Measurements from ENCODE around the gene MYBPHL.

MYBPHL gene, protein sequence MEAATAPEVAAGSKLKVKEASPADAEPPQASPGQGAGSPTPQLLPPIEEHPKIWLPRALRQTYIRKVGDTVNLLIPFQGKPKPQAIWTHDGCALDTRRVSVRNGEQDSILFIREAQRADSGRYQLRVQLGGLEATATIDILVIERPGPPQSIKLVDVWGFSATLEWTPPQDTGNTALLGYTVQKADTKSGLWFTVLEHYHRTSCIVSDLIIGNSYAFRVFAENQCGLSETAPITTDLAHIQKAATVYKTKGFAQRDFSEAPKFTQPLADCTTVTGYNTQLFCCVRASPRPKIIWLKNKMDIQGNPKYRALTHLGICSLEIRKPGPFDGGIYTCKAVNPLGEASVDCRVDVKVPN

DNA sequence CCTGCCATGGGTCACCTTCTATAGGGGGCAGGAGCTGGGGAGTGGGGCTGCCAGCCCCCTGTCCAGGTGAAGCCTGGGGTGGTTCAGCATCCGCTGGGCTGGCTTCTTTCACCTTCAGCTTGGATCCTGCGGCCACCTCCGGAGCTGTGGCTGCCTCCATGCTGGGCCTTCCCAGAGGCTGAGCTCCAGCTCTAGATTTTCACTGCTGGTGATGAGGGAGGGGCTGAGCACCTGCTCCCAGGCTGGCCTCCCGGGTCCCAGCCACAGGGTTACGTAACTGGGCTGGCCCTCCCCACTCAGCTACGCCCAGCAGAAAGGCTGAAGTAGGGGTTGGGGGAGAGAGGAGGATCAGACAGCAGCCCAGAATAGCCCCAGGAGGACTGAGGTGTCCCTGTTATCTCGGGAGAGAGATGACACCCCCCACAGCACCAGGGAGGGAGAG, at the start of gene MYBPHL:
MYBPHL (minus strand) TSS at position 180 of the 442 bp plus-strand sequence; CDS start at position 160, 20 bp downstream.
- no peak for DNase-seq (ENCODE audit: low spot score)

DNA sequence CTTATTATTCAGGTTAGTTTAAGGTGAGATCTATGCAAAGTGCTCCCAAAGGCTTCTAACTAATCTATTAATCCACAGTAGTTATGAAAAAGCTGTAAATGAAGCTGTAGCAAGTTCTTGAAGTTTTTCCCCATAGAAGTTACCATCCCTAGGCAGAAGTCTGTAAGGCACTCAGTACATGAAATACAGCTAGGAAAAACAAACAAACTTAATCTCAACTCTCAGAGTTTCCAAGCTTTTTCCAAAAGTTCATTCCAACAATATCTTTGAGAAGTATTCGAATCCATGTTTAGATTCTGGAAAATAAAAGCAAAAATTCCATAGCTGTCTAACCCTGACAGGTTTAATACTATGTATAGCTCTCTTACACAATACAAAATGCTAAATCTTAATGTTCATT, 49.7 kb upstream of the MYBPHL start:
- no peak for DNase-seq (ENCODE audit: low spot score)

DNA sequence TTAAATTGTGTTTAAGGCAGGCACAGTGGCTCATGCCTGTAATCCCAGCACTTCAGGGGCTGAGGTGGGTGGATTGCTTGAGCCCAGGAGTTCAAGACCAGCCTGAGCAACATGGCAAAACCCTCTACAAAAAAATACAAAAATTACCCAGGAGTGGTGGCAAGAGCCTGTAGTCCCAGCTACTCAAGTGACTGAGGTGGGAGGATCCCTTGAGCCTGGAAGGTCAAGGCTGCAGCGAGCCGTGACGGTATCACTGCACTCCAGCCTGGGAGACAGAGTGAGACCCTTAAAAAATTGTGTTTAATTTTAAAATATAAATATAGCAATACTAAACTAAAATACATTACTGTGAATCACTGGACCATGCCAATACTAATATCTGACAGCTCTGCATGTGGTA, 48.1 kb upstream of the MYBPHL start:
- no peak for DNase-seq (ENCODE audit: low spot score)

DNA sequence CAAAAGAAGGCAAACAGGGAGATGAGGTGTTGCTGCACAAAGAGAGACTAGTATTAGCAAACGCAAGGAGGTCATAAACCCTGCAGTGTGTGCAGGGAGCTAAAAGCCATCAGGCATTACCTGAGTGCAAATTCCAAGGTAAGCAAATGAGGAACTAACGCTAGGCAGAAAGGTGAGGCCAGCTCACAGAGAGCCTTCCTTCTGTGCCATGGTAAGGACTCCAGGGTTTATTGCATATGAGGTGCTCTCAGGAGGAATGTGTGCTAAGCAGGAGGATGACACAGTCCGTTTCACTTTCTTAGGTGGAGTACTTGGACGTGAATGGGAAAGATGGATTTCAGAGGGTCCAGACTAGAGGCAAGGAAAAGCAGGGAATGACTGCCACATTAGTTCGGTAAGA, 44.6 kb upstream of the MYBPHL start:
- DNase-seq (ENCODE audit: low spot score) = no peak

DNA sequence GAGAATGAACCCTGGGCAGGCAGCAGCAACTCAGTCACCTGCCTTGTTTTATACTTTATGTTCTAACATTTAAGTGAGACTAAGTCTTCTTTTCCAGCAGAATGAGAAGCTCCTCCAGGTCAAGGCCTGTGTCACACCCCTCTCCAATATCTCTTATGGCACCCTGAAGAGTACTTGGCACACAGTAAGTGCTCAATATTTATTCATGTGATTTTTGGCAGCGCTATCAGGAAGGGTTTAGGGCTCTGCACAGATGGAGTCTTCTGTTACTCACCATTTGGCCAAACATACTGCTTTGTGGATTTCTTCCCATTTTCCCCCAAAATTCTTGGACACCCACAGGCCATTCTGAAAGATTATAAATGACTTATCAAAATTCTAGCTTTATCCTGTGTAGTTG, 43.8 kb upstream of the MYBPHL start:
- DNase-seq (ENCODE audit: low spot score) = no peak

DNA sequence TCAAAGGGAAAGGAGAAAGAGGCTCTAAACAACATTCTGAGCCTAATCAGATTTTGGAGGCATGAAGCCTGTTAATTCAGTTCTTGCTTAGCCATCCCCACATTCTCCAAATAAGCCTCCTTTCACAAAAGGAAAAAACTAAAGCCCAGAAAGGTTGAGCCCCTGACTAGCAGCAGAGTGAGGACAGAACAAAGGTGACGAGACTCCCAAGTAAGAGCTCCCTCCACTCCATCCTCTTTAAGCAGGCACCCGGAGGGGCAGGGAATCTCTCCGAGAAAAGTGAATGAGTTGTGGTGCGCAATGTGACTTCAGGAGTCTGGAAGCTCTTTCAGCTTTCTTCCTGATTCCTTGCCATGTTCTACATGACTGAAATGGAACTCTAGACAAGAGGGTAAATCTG, 43.4 kb upstream of the MYBPHL start:
- no peak for DNase-seq (ENCODE audit: low spot score)

DNA sequence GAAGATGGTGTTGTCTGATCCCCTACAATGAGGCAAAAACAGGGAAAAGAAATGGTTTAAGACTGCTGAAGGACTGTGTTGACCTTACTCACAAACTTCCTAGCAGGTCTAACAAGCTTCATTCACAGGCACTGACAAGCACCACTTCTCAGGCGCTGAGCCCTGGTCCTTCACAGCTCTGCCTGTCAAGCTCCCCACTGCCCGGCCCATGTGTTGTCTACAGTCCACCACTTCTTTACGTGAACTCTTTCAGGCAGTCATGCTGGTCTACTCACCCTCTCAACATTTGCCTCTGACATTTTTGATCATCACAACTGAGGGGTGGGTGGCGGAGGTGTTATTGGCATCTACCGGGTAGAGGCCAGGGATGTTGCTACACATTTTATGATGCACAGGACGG, 40.7 kb upstream of the MYBPHL start:
- DNase-seq (ENCODE audit: low spot score) = no peak

DNA sequence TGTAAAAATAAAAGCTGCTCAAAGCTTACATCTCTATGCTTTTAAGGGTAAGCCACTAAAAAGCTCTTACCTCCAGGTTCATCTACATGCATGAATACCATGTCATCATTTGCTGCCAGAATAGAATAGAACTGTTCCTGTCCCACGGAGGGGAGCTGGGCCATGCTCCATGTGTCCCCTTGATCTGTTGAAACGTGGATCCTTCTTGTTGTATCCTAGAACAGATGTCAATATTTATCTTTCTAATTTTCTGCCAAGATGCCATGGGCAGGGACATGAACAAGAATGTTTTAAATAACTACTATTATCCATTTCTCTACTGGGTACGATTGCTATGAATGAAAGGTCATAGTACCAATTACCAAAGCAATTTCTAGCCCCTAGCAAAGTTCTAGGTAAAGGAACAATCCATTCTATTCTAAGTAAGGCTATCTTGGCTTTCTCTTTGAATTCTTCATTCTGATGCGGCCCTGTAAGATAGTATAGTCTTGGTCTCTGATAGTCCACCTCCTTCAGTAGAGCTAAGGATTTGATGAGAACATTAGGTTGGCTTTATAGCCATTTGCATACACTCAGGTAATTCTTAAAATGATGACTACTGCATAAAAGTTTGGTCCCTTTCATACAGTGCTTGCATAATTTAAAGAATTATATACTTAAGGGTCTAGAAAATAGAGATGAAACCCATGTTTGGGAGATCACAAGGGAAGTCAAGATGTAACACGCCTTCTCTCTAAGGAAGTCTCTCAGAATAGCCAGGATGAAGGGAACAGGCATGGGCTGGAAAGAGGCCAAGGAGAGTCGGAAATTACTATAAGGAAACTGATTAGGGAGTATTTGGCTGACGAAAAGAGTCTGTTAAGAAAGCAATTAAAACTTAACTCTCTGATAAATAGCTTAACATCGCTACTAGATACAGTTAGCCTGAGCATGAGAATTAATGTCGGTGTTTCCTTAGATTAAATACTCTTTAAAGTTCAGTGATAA, 35.4 kb upstream of the MYBPHL start:
- DNase-seq (ENCODE audit: low spot score) = no peak

DNA sequence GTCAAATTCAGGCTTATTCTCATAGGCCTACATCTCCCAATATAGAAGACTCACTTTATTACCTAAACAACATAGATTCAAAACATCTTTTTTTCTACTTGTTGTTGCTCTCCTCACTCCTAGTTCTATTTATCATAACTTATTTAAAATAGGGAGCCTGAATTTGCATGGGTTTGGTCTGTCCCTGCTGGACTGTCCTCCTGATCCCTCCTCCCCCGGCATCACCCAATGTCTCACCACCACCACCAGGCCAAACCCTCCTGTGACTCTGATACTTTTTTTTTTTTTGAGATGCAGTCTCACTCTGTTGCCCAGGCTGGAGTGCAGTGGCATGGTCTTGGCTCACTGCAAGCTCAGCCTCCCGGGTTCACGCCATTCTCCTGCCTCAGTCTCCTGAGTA, 31.8 kb upstream of the MYBPHL start:
- DNase-seq (ENCODE audit: low spot score) = no peak

DNA sequence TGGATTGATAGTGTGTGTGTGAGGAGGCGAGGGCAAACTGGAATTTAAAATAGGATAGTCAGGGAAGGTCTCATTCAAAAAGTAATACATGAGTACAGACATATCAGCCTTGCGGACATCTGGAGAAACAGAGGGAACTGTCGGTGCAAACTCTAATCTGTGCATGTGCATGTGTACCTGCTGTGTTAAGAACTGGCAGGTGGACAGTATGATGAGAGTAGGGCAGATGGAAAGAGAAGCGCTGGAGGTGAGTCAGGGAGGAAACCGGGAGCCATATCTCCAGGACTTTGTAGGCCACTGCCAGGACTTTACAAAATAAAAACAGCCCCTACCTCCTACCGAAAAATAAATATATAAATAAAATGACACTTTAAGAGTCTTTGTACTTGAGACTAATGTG, 31.3 kb upstream of the MYBPHL start:
- DNase-seq (ENCODE audit: low spot score) = no peak

DNA sequence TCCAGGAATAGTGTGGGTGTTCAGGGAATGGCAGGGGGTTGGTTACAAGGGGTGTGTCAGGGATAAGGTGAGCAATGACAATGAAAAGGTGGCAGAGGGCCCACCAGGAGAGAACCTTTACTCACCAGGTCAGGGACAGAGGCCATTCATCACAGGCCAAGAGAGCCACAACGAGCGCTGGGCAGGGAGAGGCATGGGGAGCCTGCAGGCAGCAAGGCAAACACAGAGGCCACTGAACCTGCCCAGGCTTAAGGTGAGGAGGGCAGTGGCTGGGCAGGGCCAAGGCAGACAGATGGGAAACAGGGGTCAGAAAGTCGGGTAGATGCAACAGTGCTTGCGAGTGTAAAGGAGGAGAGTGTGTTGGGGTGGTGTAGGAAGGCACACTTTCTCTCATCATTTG, 28.3 kb upstream of the MYBPHL start:
- DNase-seq (ENCODE audit: low spot score) = no peak

DNA sequence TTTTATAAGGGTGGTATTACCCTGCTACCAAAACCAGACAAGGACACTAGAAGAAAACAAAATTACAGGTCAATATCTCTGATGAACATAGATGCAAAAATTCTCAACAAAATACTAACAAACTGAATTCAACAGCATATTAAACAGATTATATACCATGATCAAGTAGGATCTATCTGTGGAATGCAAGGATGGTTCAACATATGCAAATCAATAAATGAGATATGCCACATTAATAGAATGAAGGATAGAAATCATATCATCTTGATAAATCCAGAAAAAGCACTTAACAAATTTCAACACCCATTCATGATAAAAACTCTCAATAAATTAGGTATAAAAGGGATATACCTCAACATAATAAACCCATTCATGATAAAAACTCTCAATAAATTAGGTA, 24.3 kb upstream of the MYBPHL start:
- DNase-seq (ENCODE audit: low spot score) = no peak

DNA sequence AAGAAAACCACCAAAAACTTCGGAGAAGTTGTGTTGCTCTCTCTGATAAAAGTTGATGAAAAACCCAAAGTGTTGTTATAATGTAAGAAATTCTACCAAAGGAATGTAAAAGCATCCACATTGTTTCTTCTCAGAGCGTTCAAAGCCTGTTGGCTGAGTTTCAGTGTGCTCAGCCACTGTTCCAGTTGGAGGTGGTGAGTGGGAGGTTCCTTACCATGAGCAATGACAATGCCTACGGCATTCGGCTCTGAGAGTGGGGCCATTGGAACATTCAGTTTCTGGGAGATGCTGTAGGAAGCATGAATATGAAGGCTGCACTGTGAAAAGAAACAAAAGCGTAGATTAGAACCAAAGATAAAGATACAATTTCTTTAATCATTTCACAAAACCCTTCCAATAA, 20.5 kb upstream of the MYBPHL start:
- DNase-seq (ENCODE audit: low spot score) = no peak

DNA sequence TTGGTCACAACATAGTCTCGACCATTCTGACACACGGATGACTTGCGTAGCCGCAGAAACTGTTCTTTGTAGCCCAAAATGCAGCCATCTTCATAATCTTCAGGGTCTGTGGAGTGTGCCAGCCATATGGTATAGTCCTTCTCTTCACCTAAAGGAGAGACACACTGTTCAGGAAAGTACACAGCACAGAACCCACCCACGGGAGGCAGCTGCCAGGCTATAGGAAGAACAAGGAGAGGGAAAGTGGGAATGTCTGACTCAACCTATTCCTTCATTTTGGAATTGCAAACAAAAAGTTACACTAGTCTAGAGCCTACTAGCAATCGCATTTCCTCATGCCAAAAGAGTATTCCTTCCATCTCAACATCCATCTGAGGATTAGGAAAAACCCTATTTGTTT, 16.2 kb upstream of the MYBPHL start:
- no peak for DNase-seq (ENCODE audit: low spot score)

DNA sequence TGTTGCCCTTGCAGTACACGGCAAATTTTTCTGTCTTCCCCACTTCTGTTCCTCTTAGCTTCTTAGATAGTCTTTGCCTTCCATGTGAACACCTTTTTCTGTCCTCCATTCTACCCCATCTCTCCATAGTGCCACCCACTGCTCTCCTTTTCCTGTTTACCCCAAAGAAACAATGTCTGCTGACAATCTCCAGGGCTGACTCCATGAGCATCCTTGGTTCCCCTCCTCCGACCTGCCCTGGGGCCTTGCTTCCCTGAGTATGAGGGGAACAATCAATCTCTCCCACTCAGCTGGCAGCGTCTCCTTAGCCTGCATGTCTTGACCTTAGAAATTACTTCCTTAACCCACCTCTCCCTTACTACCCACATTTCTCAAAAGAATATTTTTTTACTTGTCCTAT, 12.3 kb upstream of the MYBPHL start:
- no peak for DNase-seq (ENCODE audit: low spot score)

DNA sequence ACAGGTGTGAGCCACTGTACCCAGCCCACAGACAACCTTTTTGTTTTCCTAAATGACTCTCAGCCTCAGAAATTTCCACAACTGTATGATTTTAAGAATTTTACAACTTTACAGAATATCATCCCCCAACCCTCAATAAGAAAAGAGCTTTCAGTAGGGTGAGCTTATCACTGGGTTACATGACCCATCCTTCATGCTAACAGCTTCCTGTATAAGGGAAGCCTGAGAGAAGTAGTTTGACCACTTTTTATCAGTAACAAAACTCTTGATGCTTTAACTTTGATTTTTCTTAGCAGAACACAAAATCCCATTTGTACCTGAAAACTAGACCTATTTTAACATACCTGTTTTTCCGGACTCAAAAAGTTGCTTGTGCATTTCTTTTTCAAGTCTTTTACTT, 9.7 kb upstream of the MYBPHL start:
- DNase-seq (ENCODE audit: low spot score) = no peak

DNA sequence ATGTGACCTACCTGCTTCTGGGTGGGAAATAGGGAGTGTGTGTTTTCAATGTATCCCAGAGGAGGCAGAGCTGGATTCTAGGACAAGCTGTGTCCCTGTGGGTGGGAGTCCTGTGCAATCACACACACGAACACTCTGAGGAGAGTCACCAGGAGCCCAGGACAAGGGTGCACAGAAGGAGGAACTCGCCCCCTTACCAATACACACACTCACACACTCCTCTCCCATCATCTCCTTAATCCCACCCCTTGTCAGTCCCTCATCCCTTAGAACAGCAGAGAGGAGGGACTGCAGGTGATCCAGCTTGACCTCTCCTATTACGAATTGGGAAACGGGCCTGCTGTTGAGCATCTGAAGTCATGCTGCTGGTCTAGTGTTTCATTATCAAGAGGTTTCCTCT, 8.5 kb upstream of the MYBPHL start:
- DNase-seq (ENCODE audit: low spot score) = no peak

DNA sequence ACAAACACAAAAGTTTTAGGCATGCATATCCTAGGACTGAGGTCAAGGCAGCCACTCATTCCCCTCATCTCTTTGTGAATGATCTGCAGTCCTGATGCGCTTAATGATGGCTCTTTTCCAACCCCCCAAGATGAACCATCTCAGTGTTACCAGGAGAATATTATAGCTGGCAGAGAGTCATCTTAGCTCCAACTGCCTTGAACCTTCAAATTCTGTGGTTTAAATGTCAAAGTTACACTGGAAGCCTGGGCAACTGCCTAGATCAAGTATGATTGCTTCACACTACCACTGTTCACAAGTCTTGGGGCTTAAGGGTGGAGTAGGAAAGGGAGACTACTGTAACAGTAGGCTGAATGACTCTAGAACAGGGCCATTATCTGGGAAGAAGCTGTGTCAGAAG, 8.0 kb upstream of the MYBPHL start:
- no peak for DNase-seq (ENCODE audit: low spot score)

DNA sequence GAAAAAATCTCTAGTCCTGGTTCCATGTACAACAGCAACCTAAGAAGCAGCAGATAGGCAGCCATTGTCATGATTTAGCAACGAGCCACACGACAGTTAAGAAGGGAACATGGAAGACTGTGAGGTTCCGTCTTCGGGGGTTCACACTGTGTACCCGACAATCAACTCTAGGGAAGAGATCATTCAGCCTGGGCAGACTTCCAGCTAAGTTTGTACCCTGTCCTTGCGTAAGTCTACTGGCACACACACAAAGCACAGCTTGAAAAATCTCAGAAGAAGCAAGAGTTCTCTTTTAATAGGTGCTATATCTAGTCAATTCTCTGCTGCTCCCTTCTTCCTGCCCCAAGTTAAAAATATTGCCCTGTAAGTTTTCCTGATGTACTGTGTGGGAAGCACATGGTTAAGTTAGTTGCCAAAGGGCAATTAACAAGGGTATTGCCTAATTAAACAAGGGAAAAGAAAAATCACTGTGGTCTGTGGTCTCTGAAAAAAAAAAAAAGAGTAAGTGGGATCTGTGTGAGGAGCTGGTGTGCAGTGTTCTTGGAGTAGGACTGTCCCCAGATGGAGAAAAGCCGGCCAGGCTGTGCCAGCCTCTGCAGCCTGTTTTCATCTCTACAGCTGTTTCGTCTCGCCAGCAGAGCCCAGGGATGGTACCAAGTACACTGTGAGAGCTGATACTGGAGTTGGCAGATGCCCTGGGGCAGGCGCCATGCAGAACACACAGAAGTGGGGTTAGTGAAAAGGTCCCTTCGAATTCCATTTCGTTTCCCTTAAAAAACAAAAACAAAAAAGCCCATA, 6.4 kb upstream of the MYBPHL start:
- DNase-seq (ENCODE audit: low spot score) = no peak

DNA sequence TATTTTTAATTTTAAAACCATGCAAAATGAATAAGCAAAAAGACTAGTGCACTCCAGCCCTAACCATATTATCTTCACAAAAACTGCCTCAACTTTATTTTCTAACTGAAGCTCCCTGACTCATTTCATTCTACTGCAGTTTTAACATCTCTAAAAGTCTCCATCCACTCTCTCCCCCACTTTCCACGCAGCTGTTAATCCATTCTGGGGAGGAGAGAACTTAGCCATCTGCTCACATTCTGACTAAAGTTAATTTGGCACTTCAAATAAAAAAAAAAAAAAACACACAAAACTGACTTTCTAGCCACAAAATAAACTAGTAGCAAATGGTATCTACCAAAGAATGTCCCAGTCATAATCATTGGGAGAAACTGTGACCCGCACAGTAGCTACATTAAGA, 5.4 kb upstream of the MYBPHL start:
- no peak for DNase-seq (ENCODE audit: low spot score)

DNA sequence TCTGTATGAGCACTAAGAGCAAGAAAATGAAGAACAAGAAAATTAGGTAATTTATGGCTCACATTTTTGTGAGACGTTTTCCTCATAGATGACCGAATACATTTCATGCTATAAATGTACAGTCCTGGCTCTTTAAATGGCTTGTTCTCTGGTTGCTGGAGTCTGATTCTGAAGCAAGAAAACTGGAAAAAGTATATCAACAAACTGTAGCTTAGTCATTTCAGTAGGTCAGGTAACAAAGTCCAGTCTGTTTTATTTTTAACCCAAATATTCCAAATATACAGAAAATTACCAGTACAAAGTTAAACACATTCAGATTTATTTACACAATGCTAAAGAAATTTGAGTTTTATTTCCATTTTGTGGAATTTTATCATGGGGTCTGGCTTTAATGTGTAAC, 2.5 kb upstream of the MYBPHL start:
- DNase-seq (ENCODE audit: low spot score) = no peak

DNA sequence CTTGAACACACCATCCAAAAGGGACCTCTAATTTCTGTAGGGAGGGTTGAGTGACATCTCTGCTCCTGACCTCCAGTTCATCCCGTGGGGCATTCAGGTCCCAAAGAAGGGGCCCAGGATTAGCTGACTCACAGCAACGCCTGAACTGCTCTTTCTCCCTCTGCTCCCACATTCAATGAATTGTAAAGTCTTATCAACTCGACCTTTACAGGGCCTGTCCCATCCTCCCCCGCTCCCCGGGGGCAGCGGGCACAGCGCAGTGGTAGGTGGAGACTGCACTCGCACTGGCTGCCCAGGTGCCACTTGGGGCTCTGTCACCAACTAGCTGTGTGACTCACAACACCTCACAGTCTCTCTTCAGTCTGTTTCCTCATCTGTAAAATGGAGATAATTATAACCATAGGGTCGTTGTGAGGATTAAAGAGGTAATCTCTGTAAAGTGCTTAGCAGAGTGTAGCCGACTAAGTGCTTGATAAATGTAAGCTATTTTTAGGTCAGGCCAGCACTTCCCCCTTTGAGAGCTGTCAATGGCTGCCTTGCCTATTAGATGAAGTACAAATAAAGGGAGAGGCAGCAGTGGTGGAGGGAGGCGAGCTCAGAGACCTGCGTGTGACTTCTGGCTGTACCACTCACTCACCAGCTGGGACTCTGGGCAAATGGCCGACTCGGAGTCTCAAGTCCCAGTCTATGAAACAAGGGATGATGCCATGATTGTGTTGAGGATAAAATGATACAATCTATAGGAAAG, 637 bp upstream of the MYBPHL start:
- DNase-seq (ENCODE audit: low spot score) = no peak
